ENCODE measurements around the gene SLC25A22. TPM values are rescaled to one million over a fixed set of nuclear protein-coding genes. Genes with fewer than 3 reads are reported as not detected.

SLC25A22 gene
- total and polyA plus RNA-seq, 2 donors (not counting 1 experiment from before 2014, with no cell fraction given): 25.7 to 45.7 TPM

- Mint-ChIP-seq H3K4me1 (peaks cover 27% of the 10 kb centered on the region), H3K4me3 (peak overlapping the region; percentile 83), H3K27me3 (no peaks in the 10 kb centered on the region), H3K27ac (peak overlapping the region; percentile 32), H3K9me3 (ENCODE audit: insufficient read depth) (no peaks in the 10 kb centered on the region)
- Histone ChIP-seq H3K4me2 (replicated peaks; ENCODE audit: low read depth, low read length, poor library complexity, severe bottlenecking) (peak overlapping the region; percentile 88), H3K9ac (ENCODE audit: low read length) (peak overlapping the region; percentile 85), H3K27ac (ENCODE audit: low read length in 2 of 2) (no peak overlapping the region), H3K4me1 (ENCODE audit: control insufficient read depth in 2 of 2, insufficient read depth in 2 of 2, low read length in 2 of 2) (peaks cover 27 to 41% of the 10 kb centered on the region in 2 donors), H3K4me3 (ENCODE audit: control extremely low read depth in 1 of 5, extremely low read depth in 1 of 5, insufficient read depth in 1 of 5, low read depth in 2 of 5, low read length in 4 of 5) (peak overlapping the region in 4 of 5 experiments; percentile 69 to 96 (median 76)), H3K27me3 (replicated peaks in 1 of 4; ENCODE audit: control extremely low read depth in 1 of 4, control insufficient read depth in 3 of 4, insufficient read depth in 4 of 4, low read length in 3 of 4) (peaks cover 0 to 36% (median 8%) of the 10 kb centered on the region in 4 experiments), H4K20me1 (ENCODE audit: control insufficient read depth, insufficient read depth, low read length, poor library complexity, severe bottlenecking) (peaks cover 32% of the 10 kb centered on the region), H2AFZ (ENCODE audit: insufficient read depth, low read depth, low read length, poor library complexity, severe bottlenecking) (peak overlapping the region; percentile 96), H3K36me3 (replicated peaks in 1 of 2; ENCODE audit: control extremely low read depth in 1 of 2, control insufficient read depth in 1 of 2, extremely low read depth in 1 of 2, insufficient read depth in 2 of 2, low read length in 1 of 2) (peaks cover 0 to 14% of the 10 kb centered on the region in 2 experiments), H3K79me2 (ENCODE audit: control insufficient read depth, insufficient read depth, low read length) (peaks cover 20% of the 10 kb centered on the region), H3K9me3 (ENCODE audit: control extremely low read depth in 1 of 3, control insufficient read depth in 2 of 3, insufficient read depth in 1 of 3, low read length in 2 of 3) (no peaks in the 10 kb centered on the region)
- WGBS (ENCODE audit: insufficient coverage): 1% methylated on average over 50 of the region's 53 CpGs
- TF ChIP-seq CTCF (IDR thresholded peaks at IDR 0.05) (peak; percentile 34), EZH2 (IDR thresholded peaks at IDR 0.05; ENCODE audit: borderline replicate concordance, insufficient read depth, low read depth, low read length, poor library complexity, severe bottlenecking) (no peak)
- ChIA-PET POLR2A (interaction anchor here (0.6 to 5.2 kb wide), 11 partner anchors 8 to 433 kb away, joined by 3 to 29 read pairs (median 6); partner anchors contain the start of genes CD151, CRACR2B, PNPLA2 and RPLP2), CTCF (interaction anchor here (0.8 to 1.6 kb wide), 4 partner anchors 10 to 44 kb away, joined by 3 to 6 read pairs (median 3); partner anchors contain the start of genes CD151 and CRACR2B)
- ATAC-seq (ENCODE audit: low read depth): peak; percentile 6
- intact Hi-C loops (cut with micrococcal nuclease): loop anchor here (2.0 to 5.0 kb wide), 2 partner anchors 68 to 1009 kb away; partner anchors contain the start of genes CHID1 and LSP1
- DNase-seq: peak; percentile 52
These were observed 45.1 kb upstream of the SLC25A22 start for GRCh38 chr11:843086-843734.
